ENCODE results near the gene SLC34A1.

The SLC34A1 gene

DNA sequence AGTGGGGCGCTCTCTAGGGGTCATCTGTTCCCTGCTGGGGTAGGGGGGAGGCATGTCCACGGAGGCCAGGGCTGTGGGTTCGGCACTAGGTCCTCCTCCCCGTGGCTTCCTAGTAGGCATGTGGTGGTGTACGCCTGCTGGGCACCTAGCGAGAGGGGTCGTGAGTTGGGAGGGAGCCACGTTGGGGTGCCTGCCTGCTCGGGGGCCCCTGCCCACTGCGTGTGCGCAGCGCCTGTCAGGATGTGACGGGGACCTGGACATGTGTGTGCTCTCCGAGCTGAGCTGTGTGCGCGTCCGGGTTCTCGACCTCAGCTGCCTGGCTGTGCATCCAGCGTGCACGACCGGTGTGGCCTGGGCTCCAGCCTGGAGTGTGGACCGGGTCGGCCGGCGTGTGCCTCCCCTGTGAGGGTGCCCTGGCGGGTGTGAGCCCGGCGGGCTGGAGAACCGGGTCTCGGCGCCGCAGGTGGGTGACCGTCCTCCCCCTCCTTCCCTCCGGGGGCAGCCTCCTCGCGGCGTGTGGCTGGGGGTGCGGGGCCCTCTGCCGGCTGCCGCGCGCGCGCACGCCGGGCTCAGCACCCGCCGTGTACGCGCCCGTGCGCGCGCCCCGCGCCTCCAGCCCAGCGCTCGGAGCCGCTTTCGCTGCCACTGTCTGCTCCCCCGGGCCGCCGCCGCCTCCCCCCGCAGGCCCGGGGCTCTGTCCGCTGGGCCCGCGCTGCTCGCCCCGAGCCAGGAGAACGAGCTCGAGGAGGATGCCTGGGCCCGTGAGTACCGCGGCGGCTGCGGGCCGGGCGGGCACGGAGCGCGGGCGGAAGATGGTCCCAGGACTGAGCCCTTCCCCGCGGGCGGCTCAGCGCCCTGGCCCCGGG, 62.2 kb downstream of the SLC34A1 start, which contains the start of gene PRR7:
Gene PRR7 (plus strand): TSS at position 615 of the 866 bp plus-strand sequence. CDS start 8,254 bp downstream, outside the sequence.
- DNase-seq, result peak; percentile 83
- peak; percentile 57 for ATAC-seq

DNA sequence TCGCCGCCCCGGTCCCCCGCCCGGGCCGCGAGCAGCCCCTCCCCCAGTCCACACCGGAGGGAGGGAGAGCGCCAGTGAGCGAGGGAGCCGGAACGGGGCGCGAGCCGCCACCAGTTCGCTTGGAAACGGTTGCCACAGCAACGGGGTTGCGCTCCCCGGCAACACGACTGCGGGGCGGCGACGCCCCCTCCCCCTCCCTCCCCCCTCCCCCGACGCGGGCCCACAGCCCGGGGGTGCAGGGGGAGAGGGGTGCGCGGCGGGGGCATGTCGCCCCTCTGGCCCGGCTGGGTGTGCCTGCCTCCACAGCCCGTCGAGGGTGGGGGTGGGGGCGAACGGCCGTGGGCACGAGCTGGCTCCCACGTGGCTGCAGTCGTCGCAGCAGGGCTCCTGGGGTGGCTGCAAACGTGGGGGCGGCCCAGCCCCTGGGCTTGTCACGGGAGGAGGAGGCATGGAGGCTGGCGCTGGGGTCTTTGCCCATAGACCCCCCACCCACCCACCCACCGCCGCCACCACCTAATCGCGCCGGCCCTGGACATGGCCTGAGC, 62.9 kb downstream of the SLC34A1 start:
- DNase-seq (peak; percentile 77), ATAC-seq (peak; percentile 21)

DNA sequence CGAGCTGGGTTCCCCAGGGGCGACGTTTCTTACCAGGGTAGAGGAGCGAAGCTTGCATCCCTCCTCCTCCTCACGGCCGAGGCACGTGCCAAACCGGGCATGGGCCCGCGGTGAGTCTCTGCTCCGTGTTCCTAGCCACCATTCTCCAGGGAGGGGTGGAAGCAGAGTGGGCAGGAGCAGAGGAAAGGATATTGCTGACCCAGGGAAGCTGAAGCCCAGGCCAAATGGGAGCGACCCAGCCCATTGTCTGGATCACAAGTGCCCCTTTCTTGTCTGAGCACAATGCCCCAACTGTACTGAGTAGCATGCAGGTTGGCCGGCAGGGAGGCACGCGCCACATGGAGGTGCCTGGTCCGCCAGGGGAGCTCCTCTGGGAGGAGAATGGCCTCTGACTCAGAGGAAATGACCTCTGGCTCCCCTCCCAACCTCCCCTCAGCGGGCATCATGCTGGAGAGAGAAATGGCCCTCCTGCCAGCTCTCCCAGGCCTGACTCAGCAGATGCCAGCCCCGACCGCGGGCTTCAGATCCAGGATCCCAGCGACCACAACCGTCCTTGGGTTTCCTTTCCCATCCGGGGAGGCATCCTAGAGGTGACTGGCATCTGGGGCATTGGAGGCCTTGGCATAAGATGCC, 63.5 kb downstream of the SLC34A1 start:
- no peak for ATAC-seq
- peak; percentile 57 for DNase-seq

All from stimulated activated naive CD8-positive, alpha-beta T cell treated with anti-CD3 and anti-CD28 coated beads, Interleukin-15, Interleukin-2, amounts not matched to agents 100 U/mL and 50 U/mL, for 24 hours (primary cell).